ENCODE data around the gene CSRNP3.

The CSRNP3 gene

GRCh38 chr2:165697748-165698443, 228.4 kb downstream of the CSRNP3 start:
- TF ChIP-seq ZNF274 (IDR thresholded peaks at IDR 0.05; ENCODE audit: low read depth, low read length), result no peak
- H3K4me3 ChIP-seq (ENCODE audit: low read length), result no peak overlapping the region

DNA sequence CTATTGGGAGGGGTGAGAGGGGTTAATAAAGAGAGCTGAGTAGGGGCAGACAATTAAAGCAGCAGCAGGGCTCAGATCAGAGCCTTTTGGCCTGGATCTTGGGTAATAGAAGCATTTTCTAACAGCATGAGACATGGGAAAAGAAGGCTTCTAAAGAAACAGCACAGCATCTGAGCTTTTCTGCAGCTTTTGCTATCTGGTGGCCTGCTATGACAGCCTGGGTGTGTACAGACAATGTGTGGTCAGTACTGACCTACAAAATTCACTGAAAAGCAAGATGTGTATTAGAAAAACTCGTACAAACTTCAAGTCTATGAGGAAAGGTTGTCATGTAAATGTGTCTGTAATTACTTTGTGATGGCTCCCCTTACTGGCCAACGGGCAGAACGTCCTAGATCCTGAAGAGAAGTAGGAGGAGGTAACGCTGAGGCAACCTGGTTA, 229.0 kb downstream of the CSRNP3 start:
- no peak for TF ChIP-seq ZNF274 (IDR thresholded peaks at IDR 0.05; ENCODE audit: low read depth, low read length)
- no peak overlapping the region for H3K4me3 ChIP-seq (ENCODE audit: low read length)

DNA sequence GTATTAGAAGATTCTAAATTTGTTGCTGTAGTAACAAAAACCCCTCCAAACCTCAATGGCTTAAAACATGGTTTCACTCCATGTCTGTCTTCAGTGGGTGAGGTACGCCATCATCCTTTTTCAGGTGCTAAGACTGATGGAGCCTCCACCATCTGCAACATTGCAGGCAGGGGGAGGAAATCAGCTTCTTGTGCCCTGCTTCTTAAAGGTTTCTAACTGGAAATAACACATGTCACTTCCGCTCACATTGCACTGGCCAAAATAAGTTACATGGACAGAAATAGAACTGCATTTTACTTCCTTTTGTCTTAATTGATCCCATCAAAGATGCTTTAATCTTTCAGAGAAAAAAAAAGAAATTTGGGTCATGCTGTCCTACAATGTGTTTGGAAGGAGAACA, 230.4 kb downstream of the CSRNP3 start:
- no peak for TF ChIP-seq ZNF274 (IDR thresholded peaks at IDR 0.05; ENCODE audit: low read depth, low read length)
- H3K4me3 ChIP-seq (ENCODE audit: low read length), result no peak overlapping the region

DNA sequence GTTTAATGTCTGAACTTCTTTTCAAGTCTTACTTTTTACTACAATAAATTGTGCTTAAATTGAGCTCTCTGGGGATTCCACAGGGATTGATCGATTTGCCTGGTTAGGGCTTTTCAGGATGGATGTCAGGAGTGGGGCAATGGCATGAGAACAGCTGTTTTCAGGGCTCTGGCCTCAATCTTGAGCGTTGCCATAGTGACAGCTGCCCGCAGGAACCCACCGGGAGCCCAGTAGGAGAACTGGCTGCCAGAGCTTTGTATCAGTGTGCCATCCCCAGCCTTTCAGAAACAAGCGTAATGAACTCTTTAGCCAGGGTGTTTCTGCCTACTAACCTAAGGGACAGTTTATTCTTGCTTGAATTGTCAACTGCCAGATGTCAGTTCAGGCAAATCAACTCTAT, 231.0 kb downstream of the CSRNP3 start:
- no peak for TF ChIP-seq ZNF274 (IDR thresholded peaks at IDR 0.05; ENCODE audit: low read depth, low read length)
- H3K4me3 ChIP-seq (ENCODE audit: low read length), result no peak overlapping the region

DNA sequence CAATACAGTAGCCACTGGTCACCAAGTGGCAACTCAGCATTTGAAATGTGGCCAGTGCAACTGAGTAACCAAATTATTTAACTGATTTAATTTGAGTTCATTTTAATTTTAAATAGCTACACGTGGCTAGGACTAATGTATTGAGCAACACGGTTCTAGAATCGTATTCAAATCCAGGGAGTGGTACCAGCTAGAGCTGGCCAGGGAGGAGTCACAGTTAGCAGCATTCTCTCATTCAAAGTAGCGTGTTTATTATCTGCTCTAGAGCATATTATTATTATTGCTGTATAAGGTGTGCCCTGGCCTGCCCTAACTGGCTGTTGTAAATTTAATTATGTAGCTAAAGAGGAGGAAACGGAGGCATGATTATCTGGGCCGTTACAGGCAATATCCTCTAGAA, 231.6 kb downstream of the CSRNP3 start:
- TF ChIP-seq ZNF274 (IDR thresholded peaks at IDR 0.05; ENCODE audit: low read depth, low read length), result no peak
- no peak overlapping the region for H3K4me3 ChIP-seq (ENCODE audit: low read length)

GRCh38 chr2:165706960-165707487, 237.5 kb downstream of the CSRNP3 start:
- H3K4me3 ChIP-seq (ENCODE audit: low read length), result no peak overlapping the region
- no peak for TF ChIP-seq ZNF274 (IDR thresholded peaks at IDR 0.05; ENCODE audit: low read depth, low read length)

DNA sequence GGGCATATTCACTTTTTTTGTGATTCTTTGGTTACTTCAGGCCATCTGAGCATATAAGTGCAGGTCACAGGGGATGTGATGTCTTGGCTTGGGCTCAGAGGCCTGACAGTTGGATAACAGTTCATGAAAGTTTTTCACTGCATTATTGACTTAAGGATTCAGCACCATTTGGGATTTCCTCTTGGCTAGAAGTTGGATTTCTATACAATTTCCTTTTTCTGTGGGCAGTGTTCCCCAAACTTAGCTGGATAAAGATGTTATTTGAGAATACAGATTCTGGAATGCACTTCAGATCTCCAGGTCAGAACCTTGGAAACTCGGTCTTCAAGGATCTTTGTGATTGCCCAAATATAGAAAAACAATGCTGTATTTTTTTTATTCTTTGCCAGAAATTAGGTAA, 246.6 kb downstream of the CSRNP3 start:
- H3K4me3 ChIP-seq (ENCODE audit: low read length), result no peak overlapping the region
- no peak for TF ChIP-seq ZNF274 (IDR thresholded peaks at IDR 0.05; ENCODE audit: low read depth, low read length)

GRCh38 chr2:165718610-165719210, 249.2 kb downstream of the CSRNP3 start:
- TF ChIP-seq ZNF274 (IDR thresholded peaks at IDR 0.05; ENCODE audit: low read depth, low read length), result no peak
- H3K4me3 ChIP-seq (ENCODE audit: low read length), result no peak overlapping the region

DNA sequence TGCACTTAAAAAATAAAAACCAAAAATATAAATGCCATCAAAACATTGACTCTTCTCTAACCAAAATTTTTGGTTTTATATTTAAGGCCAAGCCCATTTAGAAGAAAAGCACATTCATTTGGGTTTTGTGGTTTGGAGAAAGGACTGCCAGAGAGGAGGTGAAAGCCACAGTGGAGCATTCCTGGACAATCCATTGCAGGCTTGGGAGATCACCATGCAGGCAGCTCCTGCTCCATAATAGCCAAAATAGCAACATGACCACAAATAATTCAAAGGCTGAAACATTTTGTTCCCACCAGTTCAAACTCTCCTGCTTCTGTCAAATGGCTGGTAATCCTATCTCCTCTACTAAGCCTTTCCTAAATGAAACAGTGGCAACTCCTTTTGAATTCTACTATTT, 251.0 kb downstream of the CSRNP3 start:
- TF ChIP-seq ZNF274 (IDR thresholded peaks at IDR 0.05; ENCODE audit: low read depth, low read length), result no peak
- no peak overlapping the region for H3K4me3 ChIP-seq (ENCODE audit: low read length)

DNA sequence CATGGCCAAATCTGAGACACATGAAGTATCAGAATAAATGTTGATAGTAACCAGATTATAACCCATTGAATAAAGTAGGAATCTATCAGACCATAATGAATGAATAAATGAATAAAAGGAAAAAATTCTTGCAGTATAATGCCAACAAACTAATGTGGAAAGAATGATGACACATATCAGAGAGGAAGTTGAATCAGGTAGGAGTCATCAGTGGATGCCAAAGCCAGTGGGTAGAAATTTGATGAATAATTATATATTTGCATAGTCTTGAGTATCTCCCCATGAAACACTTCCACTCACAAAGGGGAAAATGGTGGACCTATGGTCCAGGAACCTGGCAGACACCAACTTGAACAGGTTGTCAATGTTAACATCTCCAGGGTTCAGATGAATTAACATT, 255.9 kb downstream of the CSRNP3 start:
- TF ChIP-seq ZNF274 (IDR thresholded peaks at IDR 0.05; ENCODE audit: low read depth, low read length), result no peak
- no peak overlapping the region for H3K4me3 ChIP-seq (ENCODE audit: low read length)

Data from GM08714 (cell line).